DOHH2 (cell line): ENCODE measurements around the gene CTNNA2.

Experiments
- CTCF ChIP-seq: fragments of 200-600 bp; sonication (generic); IDR thresholded peaks from one replicate; pipeline ENCODE4 v1.5.1; 2014; ENCODE audit warnings: antibody characterized with exemption, mild to moderate bottlenecking, low read depth, low read length; ENCODE audit not compliant: poor library complexity, severe bottlenecking
- EZH2phosphoT487 ChIP-seq: fragments of 200-600 bp; sonication (generic); IDR thresholded peaks from 2 replicates; pipeline ENCODE4 v1.6.1; 2017; ENCODE audit warnings: borderline replicate concordance, mild to moderate bottlenecking, antibody characterized with exemption, low read length, moderate library complexity, mixed read lengths

GRCh38 chr2:80019571-80020460 lies 507.0 kb downstream of the CTNNA2 start:
- TF ChIP-seq CTCF (no peak), EZH2phosphoT487 (no peak)
